Left ventricle myocardium superior (tissue), 1 donor: ENCODE data around the gene OAT. TPM values are rescaled to one million over a fixed set of nuclear protein-coding genes. Genes with fewer than 3 reads are reported as not detected.
"Not testable (repeated sequence)": the region's sequence is repeated elsewhere in the genome, so short reads cannot be mapped to it uniquely, and the experiment has no call there.

Source experiments
- ATAC-seq: fragments of 200-7000 bp; cut with Tn5 transposase; one replicate; pipeline ENCODE4 v1.9.1; 2020; ENCODE audit warnings: mild to moderate bottlenecking, moderate library complexity
- DNase-seq: peaks from one replicate; pipeline ENCODE4 v3.0.0-alpha.2; 2020
- intact Hi-C: fragments of 100-400 bp; cut with micrococcal nuclease; formaldehyde crosslinking; loops from one replicate; pipeline ENCODE4 v1.11.0; 2022
- total RNA-seq: library from RNA; stranded (reverse); fragmentation: NEBNext Ultra II Directional; extraction: Animal tissue kit (Norgen Biotek cat#: 25700); gene quantifications from one replicate; pipeline ENCODE4 v1.2.1, GENCODE V29; 2021
- donor health status: DM: no; HTN: yes; CAD: no; lungs with severe emphysema.

Gene OAT
- total RNA-seq, 1 donor from 2014 or later: 22.7 TPM

GRCh38 chr10:124449170-124450011, 30.7 kb upstream of the OAT start:
- intact Hi-C loops: no loop called here
- DNase-seq (no peak), ATAC-seq (no peak)

- DNase-seq: no peak
- no peak for ATAC-seq
- intact Hi-C loops: no loop called here
Observed at GRCh38 chr10:124448696-124449169, 30.0 kb upstream of the OAT start.

- ATAC-seq (no peak), DNase-seq (no peak)
- intact Hi-C loops: no loop called here
Observed at GRCh38 chr10:124447751-124448466, 29.2 kb upstream of the OAT start.

- intact Hi-C loops: no loop called here
- ATAC-seq (no peak), DNase-seq (no peak)
Observed at GRCh38 chr10:124446830-124447750, 28.4 kb upstream of the OAT start.

GRCh38 chr10:124441694-124442093, 23.0 kb upstream of the OAT start:
- intact Hi-C loops, DNase-seq, ATAC-seq: not testable (repeated sequence)

GRCh38 chr10:124436191-124436638, 17.5 kb upstream of the OAT start:
- intact Hi-C loops: no loop called here
- no peak for DNase-seq
- ATAC-seq: no peak

GRCh38 chr10:124435683-124436082, 17.0 kb upstream of the OAT start:
- intact Hi-C loops, ATAC-seq, DNase-seq: not testable (repeated sequence)

- ATAC-seq (no peak), DNase-seq (no peak)
- intact Hi-C loops: no loop called here
Observed at GRCh38 chr10:124433461-124433860, 14.7 kb upstream of the OAT start.

- ATAC-seq: no peak
- intact Hi-C loops: no loop called here
- DNase-seq: no peak
Observed at GRCh38 chr10:124430077-124430476, 11.4 kb upstream of the OAT start.

- intact Hi-C loops: no loop called here
- DNase-seq: no peak
- no peak for ATAC-seq
Observed at GRCh38 chr10:124429576-124429975, 10.9 kb upstream of the OAT start.

GRCh38 chr10:124428207-124428777, 9.6 kb upstream of the OAT start:
- intact Hi-C loops: no loop called here
- ATAC-seq (no peak), DNase-seq (no peak)

GRCh38 chr10:124425227-124425962, 6.7 kb upstream of the OAT start:
- no peak for DNase-seq
- ATAC-seq: no peak
- intact Hi-C loops: no loop called here

- DNase-seq (no peak), ATAC-seq (no peak)
- intact Hi-C loops: no loop called here
Observed at GRCh38 chr10:124423813-124424212, 5.1 kb upstream of the OAT start.

- ATAC-seq: no peak
- intact Hi-C loops: no loop called here
- DNase-seq: no peak
Observed at GRCh38 chr10:124422742-124423141, 4.0 kb upstream of the OAT start.

GRCh38 chr10:124420254-124420653, 1.5 kb upstream of the OAT start:
- intact Hi-C loops: no loop called here
- DNase-seq (no peak), ATAC-seq (no peak)

GRCh38 chr10:124419635-124420034, 912 bp upstream of the OAT start:
- no peak for DNase-seq
- no peak for ATAC-seq
- intact Hi-C loops: no loop called here

- DNase-seq (peak; percentile 76), ATAC-seq (peak; percentile 74)
- intact Hi-C loops: no loop called here
Observed at GRCh38 chr10:124417895-124418725, 613 bp downstream of the OAT start.

GRCh38 chr10:124416733-124417132, 2.0 kb downstream of the OAT start:
- intact Hi-C loops: no loop called here
- ATAC-seq (no peak), DNase-seq (no peak)
